Esophagus squamous epithelium (tissue), 5 donors: ENCODE data around the gene CCDC71. TPM values are rescaled to one million over a fixed set of nuclear protein-coding genes. Genes with fewer than 3 reads are reported as not detected.

ENCODE experiments used
- DNase-seq: peaks from one replicate; lab custom pipeline; 2025; lab: John Stamatoyannopoulos, UW
- H3K27ac ChIP-seq, 4 donors: fragments of 200-600 bp; sonication (generic); one replicate each; pipeline ENCODE4 v1.5.1; 2016 to 2019; ENCODE audit warnings: mild to moderate bottlenecking in 1 of 4
- H3K27me3 ChIP-seq, 4 donors: fragments of 200-600 bp; sonication (generic); 1 replicate in 3 of 4; 2 replicates in 1 of 4; pipeline versions ENCODE4 v1.5.1 to v1.6.0; 2017 to 2021; ENCODE audit warnings: antibody characterized with exemption in 1 of 4
- H3K36me3 ChIP-seq, 3 donors: fragments of 200-600 bp; sonication (generic); one replicate each; pipeline ENCODE4 v1.5.1; 2016 to 2019
- H3K4me1 ChIP-seq, 3 donors: fragments of 200-600 bp; sonication (generic); one replicate each; pipeline ENCODE4 v1.5.1; 2017 to 2019
- H3K4me3 ChIP-seq, 4 donors: fragments of 200-600 bp; sonication (generic); 1 replicate in 3 of 4; 2 replicates in 1 of 4; pipeline ENCODE4 v1.5.1; 2016 to 2019; ENCODE audit warnings: mild to moderate bottlenecking in 2 of 4, moderate library complexity in 1 of 4
- H3K9me3 ChIP-seq, 3 donors: fragments of 200-600 bp; sonication (generic); one replicate each; pipeline ENCODE4 v1.5.1; 2016 to 2019
- CTCF ChIP-seq, 6 experiments: fragments of 450-650 bp in 4 of 6; fragments of 200-600 bp in 2 of 6; sonication (generic) in 2 of 6; IDR thresholded peaks; one replicate each; pipeline ENCODE4 v1.5.1; 2016 to 2019; ENCODE audit warnings: antibody characterized with exemption in 6 of 6, mild to moderate bottlenecking in 4 of 6, moderate library complexity in 4 of 6
- POLR2A ChIP-seq, 4 donors: fragments of 450-650 bp; IDR thresholded peaks; one replicate each; pipeline ENCODE4 v1.6.1; 2017; ENCODE audit warnings: antibody characterized with exemption in 4 of 4, mild to moderate bottlenecking in 4 of 4, moderate library complexity in 3 of 4
- WGBS, 2 donors: methylation state at CpG; one replicate each; pipeline ENCODE4 v1.1.5; 2018; 5-methylcytosine and 5-hydroxymethylcytosine counted together
- intact Hi-C: fragments of 100-400 bp; cut with DNase I; formaldehyde crosslinking; loops from one replicate; pipeline ENCODE4 v1.15.0; 2022
- total RNA-seq, 4 donors: library from RNA; depleted of rRNA; stranded (reverse); fragments of >200 nt; gene quantifications; one replicate each; pipeline ENCODE4 v1.1.0, GENCODE V29; 2016
- donor health status: DM: yes; HTN: yes; CAD: no.

Gene CCDC71
- total RNA-seq, 4 donors from 2014 or later, result 17.0 to 31.1 (median 23.1) TPM

GRCh38 chr3:49134471-49135265 is 31.5 kb downstream of the CCDC71 start:
- no peaks in the 10 kb centered on the region for H3K9me3 ChIP-seq
- intact Hi-C loops, result no loop called here
- 49 to 90% methylated on average over 1 to 2 of the region's 3 CpGs for WGBS, 2 donors
- peaks cover 4 to 17% (median 5%) of the 10 kb centered on the region in 3 donors for H3K36me3 ChIP-seq
- H3K4me1 ChIP-seq, result peaks cover 24 to 51% (median 24%) of the 10 kb centered on the region in 3 donors
- H3K4me3 ChIP-seq, result peak overlapping the region in 1 of 4 donors; percentile 79
- DNase-seq, result no peak
- H3K27me3 ChIP-seq, result no peaks in the 10 kb centered on the region
- H3K27ac ChIP-seq, result peak overlapping the region in 3 of 4 donors; percentile 87 to 92 (median 88)
- TF ChIP-seq CTCF (IDR thresholded peaks at IDR 0.05) (no peak), POLR2A (IDR thresholded peaks at IDR 0.05) (no peak)

- Histone ChIP-seq H3K27me3 (no peaks in the 10 kb centered on the region), H3K4me3 (peak overlapping the region; percentile 47 to 79 (median 66)), H3K27ac (peak overlapping the region; percentile 85 to 92 (median 88)), H3K9me3 (no peaks in the 10 kb centered on the region), H3K36me3 (peaks cover 5 to 30% (median 10%) of the 10 kb centered on the region in 3 donors), H3K4me1 (peaks cover 24 to 52% (median 24%) of the 10 kb centered on the region in 3 donors)
- no peak for DNase-seq
- WGBS, 2 donors, result 11 to 16% methylated on average over 15 to 19 of the region's 30 CpGs
- peak in 1 of 4 donors; percentile 17 for TF ChIP-seq POLR2A (IDR thresholded peaks at IDR 0.05)
- no peak for TF ChIP-seq CTCF (IDR thresholded peaks at IDR 0.05)
- intact Hi-C loops, result no loop called here
These were observed 32.7 kb downstream of the CCDC71 start for GRCh38 chr3:49133226-49133951.

GRCh38 chr3:49132437-49133225 is 33.5 kb downstream of the CCDC71 start, which contains the start of gene LAMB2:
Gene LAMB2 (minus strand): TSS chr3:49133050. CDS start chr3:49132867, 183 bp downstream.
- TF ChIP-seq CTCF (IDR thresholded peaks at IDR 0.05) (peak in 1 of 6 experiments; percentile 22), POLR2A (IDR thresholded peaks at IDR 0.05) (peak in 2 of 4 donors; percentile 27 to 46)
- peaks cover 24 to 52% (median 24%) of the 10 kb centered on the region in 3 donors for H3K4me1 ChIP-seq
- H3K36me3 ChIP-seq, result peaks cover 5 to 37% (median 14%) of the 10 kb centered on the region in 3 donors
- no peaks in the 10 kb centered on the region for H3K27me3 ChIP-seq
- intact Hi-C loops, result no loop called here
- peak within 1 kb of the TSS; percentile 47 to 79 (median 66) for H3K4me3 ChIP-seq
- H3K9me3 ChIP-seq, result no peaks in the 10 kb centered on the region
- H3K27ac ChIP-seq, result peak within 1 kb of the TSS; percentile 85 to 92 (median 88)
- no peak for DNase-seq
- 2 to 33% methylated on average over 2 to 7 of the region's 28 CpGs for WGBS, 2 donors

- Histone ChIP-seq H3K4me1 (peaks cover 24 to 52% (median 24%) of the 10 kb centered on the region in 3 donors), H3K27me3 (no peaks in the 10 kb centered on the region), H3K9me3 (no peaks in the 10 kb centered on the region), H3K27ac (peak overlapping the region; percentile 85 to 92 (median 88)), H3K36me3 (peaks cover 5 to 42% (median 14%) of the 10 kb centered on the region in 3 donors), H3K4me3 (peak overlapping the region; percentile 47 to 79 (median 66))
- intact Hi-C loops, result no loop called here
- DNase-seq, result no peak
- TF ChIP-seq CTCF (IDR thresholded peaks at IDR 0.05) (no peak), POLR2A (IDR thresholded peaks at IDR 0.05) (no peak)
- WGBS, 2 donors, result 60 to 68% methylated on average over 3 to 6 of the region's 9 CpGs
These were observed 34.1 kb downstream of the CCDC71 start for GRCh38 chr3:49132073-49132436.
